ENCODE results near the gene ZSCAN5B. TPM values are rescaled to one million over a fixed set of nuclear protein-coding genes. Genes with fewer than 3 reads are reported as not detected.

ZSCAN5B gene
- total and polyA plus RNA-seq, 9 of the 15 experiments (the other 6 are each of a cell fraction or from before 2014, with no cell fraction given), result 0.03 to 0.07 TPM; not detected in 7

- Histone ChIP-seq H3K9ac (ENCODE audit: insufficient read depth in 1 of 2, low read depth in 2 of 2, low read length in 2 of 2) (no peak overlapping the region), H3K4me3 (no peak overlapping the region), H3K4me2 (ENCODE audit: insufficient read depth, low read length) (no peak overlapping the region), H3K27me3 (ENCODE audit: control insufficient read depth in 2 of 2, insufficient read depth in 2 of 2, low read length in 2 of 2) (peaks cover 0 to 27% of the 10 kb centered on the region in 2 experiments; a peak in 3 of 5 replicates), H3K36me3 (ENCODE audit: control insufficient read depth, insufficient read depth, low read length) (no peaks in the 10 kb centered on the region), H2AFZ (ENCODE audit: low read depth, low read length) (no peak overlapping the region), H3K79me2 (ENCODE audit: control insufficient read depth, insufficient read depth, low read length) (no peaks in the 10 kb centered on the region), H3K9me3 (replicated peaks; ENCODE audit: control insufficient read depth, insufficient read depth, low read depth, low read length) (peaks cover 2% of the 10 kb centered on the region; the same call in 1 of the 2 replicates), H3K4me1 (replicated peaks in 1 of 2; ENCODE audit: control insufficient read depth in 2 of 2, insufficient read depth in 2 of 2, low read length in 2 of 2) (peaks cover 0 to 10% of the 10 kb centered on the region in 2 experiments; a peak in 3 of 5 replicates), H4K20me1 (replicated peaks; ENCODE audit: control insufficient read depth, insufficient read depth, low read length) (no peaks in the 10 kb centered on the region), H3K27ac (ENCODE audit: extremely low read depth, low read depth, low read length) (no peak overlapping the region), H3K9me1 (ENCODE audit: control insufficient read depth, insufficient read depth, low read length) (no peaks in the 10 kb centered on the region)
- 32% methylated on average over 10 of the region's 10 CpGs for WGBS (ENCODE audit: insufficient coverage, low coverage, missing lambda C conversion rate)
- BruUV-seq (replicated peaks), result no TSS peak
- no peak for ATAC-seq
- no peak for DNase-seq (ENCODE audit: extremely low read depth in 1 of 4, low spot score in 3 of 4)
- intact Hi-C loops (cut with micrococcal nuclease), result no loop called here
- in situ Hi-C loops (cut with MboI), result no loop called here
- FAIRE-seq, result no peak
- POLR2A ChIA-PET, result interaction anchor here (0.6 kb wide), 1 partner anchor 256 kb away, joined by 3 read pairs; no protein-coding TSS in a partner anchor
- CTCF ChIA-PET (ENCODE audit: low intra/inter-chr PET ratio), result no interaction called here
- no peak for TF ChIP-seq PYGO2 (tag; IDR thresholded peaks at IDR 0.05)
- no peak for TF ChIP-seq TAF7 (tag; IDR thresholded peaks at IDR 0.05)
- TF ChIP-seq MCM7 (IDR thresholded peaks at IDR 0.05), result no peak
- TF ChIP-seq SREBF1 (IDR thresholded peaks at IDR 0.05; ENCODE audit: borderline replicate concordance, low read depth, low read length), result no peak
- no peak for TF ChIP-seq SAP30 (IDR thresholded peaks at IDR 0.05; ENCODE audit: borderline replicate concordance, insufficient read depth, low read depth, low read length, poor library complexity, severe bottlenecking)
- TF ChIP-seq HNRNPLL (IDR thresholded peaks at IDR 0.05; ENCODE audit: low read depth, low read length, poor library complexity, severe bottlenecking), result no peak
- TF ChIP-seq GATAD2B (IDR thresholded peaks at IDR 0.05; ENCODE audit: borderline replicate concordance), result no peak
- TF ChIP-seq ZNF408 (CRISPR knock-in tag; IDR thresholded peaks at IDR 0.05; ENCODE audit: low read depth), result no peak
- no peak for TF ChIP-seq STAT5A (IDR thresholded peaks at IDR 0.05; ENCODE audit: borderline replicate concordance, low read length)
- TF ChIP-seq, protein P1, sequence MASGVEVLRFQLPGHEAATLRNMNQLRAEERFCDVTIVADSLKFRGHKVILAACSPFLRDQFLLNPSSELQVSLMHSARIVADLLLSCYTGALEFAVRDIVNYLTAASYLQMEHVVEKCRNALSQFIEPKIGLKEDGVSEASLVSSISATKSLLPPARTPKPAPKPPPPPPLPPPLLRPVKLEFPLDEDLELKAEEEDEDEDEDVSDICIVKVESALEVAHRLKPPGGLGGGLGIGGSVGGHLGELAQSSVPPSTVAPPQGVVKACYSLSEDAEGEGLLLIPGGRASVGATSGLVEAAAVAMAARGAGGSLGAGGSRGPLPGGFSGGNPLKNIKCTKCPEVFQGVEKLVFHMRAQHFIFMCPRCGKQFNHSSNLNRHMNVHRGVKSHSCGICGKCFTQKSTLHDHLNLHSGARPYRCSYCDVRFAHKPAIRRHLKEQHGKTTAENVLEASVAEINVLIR (CRISPR knock-in tag; IDR thresholded peaks at IDR 0.05), result no peak
- TF ChIP-seq GTF2F1 (IDR thresholded peaks at IDR 0.05; ENCODE audit: low read depth, low read length), result no peak
- TF ChIP-seq RFX5 (IDR thresholded peaks at IDR 0.05; ENCODE audit: low read depth, low read length), result no peak
- no peak for TF ChIP-seq ZNF717 (CRISPR knock-in tag; IDR thresholded peaks at IDR 0.05)
- TF ChIP-seq BMI1 (IDR thresholded peaks at IDR 0.05; ENCODE audit: low read length), result no peak
- no peak for TF ChIP-seq FOXA3 (CRISPR knock-in tag; conservative IDR thresholded peaks at IDR 0.05 in 1 of 2, IDR thresholded peaks at IDR 0.05 in 1 of 2)
- no peak for TF ChIP-seq YBX1 (IDR thresholded peaks at IDR 0.05)
- TF ChIP-seq, protein P2, sequence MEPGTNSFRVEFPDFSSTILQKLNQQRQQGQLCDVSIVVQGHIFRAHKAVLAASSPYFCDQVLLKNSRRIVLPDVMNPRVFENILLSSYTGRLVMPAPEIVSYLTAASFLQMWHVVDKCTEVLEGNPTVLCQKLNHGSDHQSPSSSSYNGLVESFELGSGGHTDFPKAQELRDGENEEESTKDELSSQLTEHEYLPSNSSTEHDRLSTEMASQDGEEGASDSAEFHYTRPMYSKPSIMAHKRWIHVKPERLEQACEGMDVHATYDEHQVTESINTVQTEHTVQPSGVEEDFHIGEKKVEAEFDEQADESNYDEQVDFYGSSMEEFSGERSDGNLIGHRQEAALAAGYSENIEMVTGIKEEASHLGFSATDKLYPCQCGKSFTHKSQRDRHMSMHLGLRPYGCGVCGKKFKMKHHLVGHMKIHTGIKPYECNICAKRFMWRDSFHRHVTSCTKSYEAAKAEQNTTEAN (CRISPR knock-in tag; IDR thresholded peaks at IDR 0.05), result no peak
- no peak for TF ChIP-seq ZNF695 (CRISPR knock-in tag; IDR thresholded peaks at IDR 0.05)
- no peak for TF ChIP-seq HLTF (IDR thresholded peaks at IDR 0.05)
- TF ChIP-seq C11orf30 (IDR thresholded peaks at IDR 0.05; ENCODE audit: low read depth), result no peak
These were observed 21.4 kb upstream of the ZSCAN5B start for GRCh38 chr19:56218961-56219360.
